Lung (tissue), 12 donors: ENCODE data around the gene TMPRSS11B. TPM values are rescaled to one million over a fixed set of nuclear protein-coding genes. Genes with fewer than 3 reads are reported as not detected.

Experiments
- ATAC-seq: fragments of 200-7000 bp; cut with Tn5 transposase; one replicate; pipeline ENCODE4 v1.9.1; 2020; ENCODE audit warnings: moderate number of reproducible peaks; ENCODE audit not compliant: insufficient read depth, low FRiP score
- DNase-seq, 3 donors: peaks; one replicate each; pipeline ENCODE4 v3.0.0-alpha.2; 2013 to 2017
- H3K27ac ChIP-seq, 2 donors: one replicate each; pipeline ENCODE4 v1.5.1; 2013; ENCODE audit warnings: mild to moderate bottlenecking in 2 of 2, moderate library complexity in 2 of 2, control low read depth in 1 of 2, inconsistent platforms in 1 of 2, low read depth in 1 of 2, low read length in 1 of 2
- H3K27me3 ChIP-seq, 3 donors: one replicate each; pipeline ENCODE4 v1.5.1; 2013; ENCODE audit warnings: low read length in 2 of 3; ENCODE audit not compliant: control insufficient read depth in 3 of 3, insufficient read depth in 3 of 3
- H3K36me3 ChIP-seq, 4 donors: one replicate each; pipeline ENCODE4 v1.5.1; 2013; ENCODE audit warnings: low read length in 4 of 4, mild to moderate bottlenecking in 1 of 4, moderate library complexity in 1 of 4; ENCODE audit not compliant: control insufficient read depth in 4 of 4, insufficient read depth in 4 of 4
- H3K4me1 ChIP-seq, 5 donors: one replicate each; pipeline ENCODE4 v1.5.1; 2013; ENCODE audit warnings: low read length in 5 of 5, mild to moderate bottlenecking in 2 of 5, moderate library complexity in 1 of 5; ENCODE audit not compliant: control insufficient read depth in 5 of 5, insufficient read depth in 5 of 5
- H3K4me3 ChIP-seq: one replicate; pipeline ENCODE4 v1.5.1; 2013; ENCODE audit warnings: mild to moderate bottlenecking, control low read depth, moderate library complexity
- H3K9ac ChIP-seq, 2 donors: one replicate each; pipeline ENCODE4 v1.5.1; 2013; ENCODE audit warnings: low read length in 2 of 2, control low read depth in 1 of 2; ENCODE audit not compliant: insufficient read depth in 1 of 2
- H3K9me3 ChIP-seq, 4 donors: one replicate each; pipeline ENCODE4 v1.5.1; 2013; ENCODE audit warnings: low read length in 3 of 4, mild to moderate bottlenecking in 1 of 4, moderate library complexity in 1 of 4; ENCODE audit not compliant: control insufficient read depth in 4 of 4, insufficient read depth in 3 of 4
- CTCF ChIP-seq: IDR thresholded peaks from 2 replicates; pipeline ENCODE4 v1.5.1; 2012; ENCODE audit warnings: mild to moderate bottlenecking; ENCODE audit errors: control extremely low read depth, extremely low read depth
- WGBS, 2 donors: extraction: QIAGEN DNeasy Blood & Tissue Kit; methylation state at CpG; one replicate each; pipeline ENCODE4 v1.1.7; 2013; 5-methylcytosine and 5-hydroxymethylcytosine counted together
- polyA plus RNA-seq, 2 donors: library from polyadenylated mRNA; stranded (reverse); fragments of 200-250 nt; gene quantifications; one replicate each; pipeline ENCODE4 v1.2.1, GENCODE V29; 2013
- total RNA-seq, 2 donors: library from RNA; depleted of rRNA in 1 of 2; stranded (reverse); fragments of >200 nt in 1 of 2; gene quantifications; one replicate each; pipeline ENCODE4 v1.2.1, GENCODE V29; 2014 to 2021
- donor health status: control.
- donor health status: control.
- donor health status: Bipolar disorder and iron deficiency.
- donor health status: healthy.
- donor health status: DM: yes; HTN: yes; CAD: no.

Gene TMPRSS11B
- total and polyA plus RNA-seq, 4 donors, result 0.10 to 0.20 TPM; not detected in 2

- ATAC-seq, result no peak
- Histone ChIP-seq H3K9me3 (peaks cover 0 to 3% (median 0%) of the 10 kb centered on the region in 4 donors), H3K9ac (no peak overlapping the region), H3K4me1 (no peaks in the 10 kb centered on the region), H3K27ac (no peak overlapping the region), H3K36me3 (no peaks in the 10 kb centered on the region), H3K4me3 (no peak overlapping the region), H3K27me3 (no peaks in the 10 kb centered on the region)
- WGBS, 2 donors, result 93 to 95% methylated on average over 27 of the region's 27 CpGs
- DNase-seq, result no peak
- no peak for TF ChIP-seq CTCF
Measured at GRCh38 chr4:68182382-68182820, 63.1 kb downstream of the TMPRSS11B start.

GRCh38 chr4:68180849-68181526 lies 64.5 kb downstream of the TMPRSS11B start:
- TF ChIP-seq CTCF, result no peak
- no peaks in the 10 kb centered on the region for H3K4me1 ChIP-seq
- no peak for ATAC-seq
- H3K27ac ChIP-seq, result no peak overlapping the region
- H3K36me3 ChIP-seq, result no peaks in the 10 kb centered on the region
- no peaks in the 10 kb centered on the region for H3K27me3 ChIP-seq
- WGBS, 2 donors, result 82 to 89% methylated on average over 1 of the region's 1 CpG
- peaks cover 0 to 3% (median 0%) of the 10 kb centered on the region in 4 donors for H3K9me3 ChIP-seq
- no peak overlapping the region for H3K4me3 ChIP-seq
- DNase-seq, result no peak
- H3K9ac ChIP-seq, result no peak overlapping the region

- Histone ChIP-seq H3K4me1 (no peaks in the 10 kb centered on the region), H3K27ac (no peak overlapping the region), H3K4me3 (no peak overlapping the region), H3K36me3 (no peaks in the 10 kb centered on the region), H3K9me3 (peaks cover 0 to 4% (median 0%) of the 10 kb centered on the region in 4 donors), H3K9ac (no peak overlapping the region), H3K27me3 (no peaks in the 10 kb centered on the region)
- no peak for ATAC-seq
- no peak for TF ChIP-seq CTCF
- no peak for DNase-seq
- WGBS, 2 donors, result 44 to 61% methylated on average over 2 of the region's 2 CpGs
Measured at GRCh38 chr4:68176904-68177303, 68.6 kb downstream of the TMPRSS11B start.

Other genes with a start within 250 kb of the TMPRSS11B start
- gene TMPRSS11F, start 115.8 kb downstream of the TMPRSS11B start, total RNA-seq, result not detected
- gene TMPRSS11F, start 115.8 kb downstream of the TMPRSS11B start, polyA plus RNA-seq, result not detected
- 100 to 1,000 TPM in 1 of 2 donors, 10 to 100 TPM in 1; 55.4 to 207 TPM for gene YTHDC1, start 104.4 kb upstream of the TMPRSS11B start, total RNA-seq
- gene YTHDC1, start 104.4 kb upstream of the TMPRSS11B start, polyA plus RNA-seq, result 10 to 100 TPM; 37.4 to 42.9 TPM
- not detected for gene TMPRSS11E, start 201.8 kb upstream of the TMPRSS11B start, total RNA-seq
- gene TMPRSS11E, start 201.8 kb upstream of the TMPRSS11B start, polyA plus RNA-seq, result under 1 TPM; 0.03 to 0.12 TPM